Heart right ventricle (tissue), 16 donors: ENCODE measurements around the gene ADARB2. TPM values are rescaled to one million over a fixed set of nuclear protein-coding genes. Genes with fewer than 3 reads are reported as not detected.

Experiments
- ATAC-seq, 8 donors: fragments of 200-7000 bp; cut with Tn5 transposase; one replicate each; pipeline ENCODE4 v1.9.1; 2020; ENCODE audit warnings: mild to moderate bottlenecking in 8 of 8, moderate library complexity in 8 of 8, moderate number of reproducible peaks in 1 of 8
- DNase-seq, 2 donors: peaks; one replicate each; pipeline ENCODE4 v3.0.0-alpha.2; 2020
- H3K27ac ChIP-seq, 10 donors: fragments of 200-600 bp; sonication (generic) in 2 of 10; one replicate each; pipeline versions ENCODE4 v1.5.0 to v1.8.0; 2020 to 2022; ENCODE audit warnings: mild to moderate bottlenecking in 3 of 10
- H3K27me3 ChIP-seq, 7 donors: fragments of 200-600 bp; one replicate each; pipeline ENCODE4 v1.8.0; 2021 to 2022; ENCODE audit warnings: mild to moderate bottlenecking in 2 of 7
- H3K36me3 ChIP-seq, 9 donors: fragments of 200-600 bp; sonication (generic) in 1 of 9; one replicate each; pipeline versions ENCODE4 v1.5.0 to v1.8.0; 2020 to 2022; ENCODE audit warnings: mild to moderate bottlenecking in 2 of 9
- H3K4me1 ChIP-seq, 9 donors: fragments of 200-600 bp; sonication (generic) in 1 of 9; one replicate each; pipeline versions ENCODE4 v1.5.0 to v1.8.0; 2020 to 2022; ENCODE audit warnings: mild to moderate bottlenecking in 4 of 9
- H3K4me3 ChIP-seq, 10 donors: fragments of 200-600 bp; sonication (generic) in 2 of 10; one replicate each; pipeline versions ENCODE4 v1.5.0 to v1.8.0; 2020 to 2022; ENCODE audit warnings: mild to moderate bottlenecking in 7 of 10, moderate library complexity in 2 of 10
- H3K9me3 ChIP-seq, 11 donors: fragments of 200-600 bp in 10 of 11; sonication (generic) in 2 of 11; one replicate each; pipeline versions ENCODE4 v1.5.0 to v1.8.0; 2013 to 2022; ENCODE audit warnings: mild to moderate bottlenecking in 2 of 11, control low read depth in 1 of 11, moderate library complexity in 1 of 11
- CTCF ChIP-seq, 9 donors: fragments of 200-600 bp; sonication (generic) in 2 of 9; IDR thresholded peaks; one replicate each; pipeline versions ENCODE4 v1.5.0 to v1.8.0; 2021 to 2022; ENCODE audit warnings: antibody characterized with exemption in 9 of 9, mild to moderate bottlenecking in 5 of 9, moderate library complexity in 1 of 9
- WGBS, 2 donors: extraction: QIAGEN DNeasy Blood & Tissue Kit; methylation state at CpG; one replicate each; pipeline ENCODE4 v1.1.7; 2013; ENCODE audit warnings: inconsistent platforms in 1 of 2; 5-methylcytosine and 5-hydroxymethylcytosine counted together
- intact Hi-C, 10 donors: fragments of 100-400 bp; cut with DNase I; formaldehyde crosslinking; loops; one replicate each; pipeline versions ENCODE4 v1.11.1 to v1.14.2; 2022
- polyA plus RNA-seq, 2 donors: library from polyadenylated mRNA; stranded (reverse); fragments of 200-250 nt; gene quantifications; one replicate each; pipeline ENCODE4 v1.2.3, GENCODE V29; 2013
- total RNA-seq, 10 donors: library from RNA; stranded (reverse); fragmentation: NEBNext Ultra II Directional in 3 of 10; extraction: Animal tissue kit (Norgen Biotek cat#: 25700) in 3 of 10; gene quantifications; one replicate each; pipeline versions ENCODE4 v1.2.1 to v1.2.4, GENCODE V29; 2021 to 2023
- donor health status: Arrhythmogenic right ventricular cardiomyopathy.
- donor health status: ischemic (EF 13 %, LVEDD 7.1; RV severe dilation, severe dysfunction).
- donor health status: healthy with polysubstance abuse.
- donor health status: DM: no; HTN: yes; CAD: no.
- donor health status: DM: no; HTN: no; CAD: no.
- donor health status: ischemic (EF 25% LVEDD 6.9; RV normal size, moderate dysfunction).
- donor health status: ischemic (EF 25% LVEDD 5.7; RV mildly dilated, moderate dysfunction).
- donor health status: healthy.
- donor health status: DM: yes; HTN: yes; CAD: no.
- donor health status: Ischemic cardiomyopathy.
- donor health status: ischemic (EF 35%, LVEDD 5.7; RV mildly dilated, moderate dysfunction).
- donor health status: nonischemic (EF 11% LVEDD 7.7; RV severe dilation, severe dysfunction).
- donor health status: DM: yes; HTN: yes; CAD: no.
- donor health status: PGD.
- donor health status: ischemic (EF 29% LVEDD 5.4; RV normal size, mild dysfunction).
- donor health status: nonischemic (EF 23%, LVEDD 6.1; RV moderate dilation, normal function).

Gene ADARB2
- total and polyA plus RNA-seq, 12 donors: 0.08 to 0.47 (median 0.17) TPM; not detected in 2

- Histone ChIP-seq H3K4me1 (peaks cover 0 to 15% (median 9%) of the 10 kb centered on the region in 9 donors), H3K4me3 (no peak overlapping the region), H3K9me3 (no peaks in the 10 kb centered on the region), H3K27me3 (peaks cover 0 to 87% (median 76%) of the 10 kb centered on the region in 7 donors), H3K27ac (no peak overlapping the region), H3K36me3 (no peaks in the 10 kb centered on the region)
- DNase-seq: no peak
- WGBS, 2 donors: 24 to 27% methylated on average over 17 of the region's 17 CpGs
- no peak for ATAC-seq
- no peak for TF ChIP-seq CTCF (IDR thresholded peaks at IDR 0.05)
- intact Hi-C loops: no loop called here
These were observed 4.7 kb downstream of the ADARB2 start for GRCh38 chr10:1732564-1732996.

GRCh38 chr10:1731592-1731991, 5.7 kb downstream of the ADARB2 start:
- no peaks in the 10 kb centered on the region for H3K9me3 ChIP-seq
- H3K27ac ChIP-seq: no peak overlapping the region
- H3K27me3 ChIP-seq: peaks cover 0 to 83% (median 66%) of the 10 kb centered on the region in 7 donors
- intact Hi-C loops: no loop called here
- H3K36me3 ChIP-seq: no peaks in the 10 kb centered on the region
- no peak for TF ChIP-seq CTCF (IDR thresholded peaks at IDR 0.05)
- no peak overlapping the region for H3K4me3 ChIP-seq
- ATAC-seq (no peak), DNase-seq (no peak)
- H3K4me1 ChIP-seq: peaks cover 0 to 6% (median under 1%) of the 10 kb centered on the region in 9 donors
- WGBS, 2 donors: 64 to 66% methylated on average over 6 of the region's 6 CpGs

DNA sequence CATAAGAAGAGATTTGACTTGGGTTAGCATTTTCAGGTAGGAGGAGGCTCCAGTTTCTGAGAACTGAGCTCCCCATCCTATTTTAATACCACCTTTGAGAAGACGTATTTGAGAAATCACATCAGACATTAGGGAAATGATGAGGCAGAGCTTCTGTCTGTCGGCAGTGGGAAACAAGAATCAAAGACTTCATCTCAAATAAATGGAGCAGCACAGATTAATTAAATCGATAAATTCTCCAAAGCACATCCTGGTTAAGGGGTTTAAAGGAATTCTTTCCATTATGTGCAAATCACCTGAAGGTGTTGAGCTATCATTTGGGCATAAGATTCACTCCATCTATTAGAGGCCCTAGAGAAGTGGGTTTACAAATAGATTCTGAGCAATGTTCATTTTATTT, 7.6 kb downstream of the ADARB2 start:
- intact Hi-C loops: loop anchor here in 1 of 10 donors (2.0 kb wide), 1 partner anchor 19 kb away; no protein-coding TSS in a partner anchor
- H3K27me3 ChIP-seq: peaks cover 0 to 74% (median 48%) of the 10 kb centered on the region in 7 donors
- WGBS, 2 donors: 81 to 82% methylated on average over 3 of the region's 3 CpGs

DNA sequence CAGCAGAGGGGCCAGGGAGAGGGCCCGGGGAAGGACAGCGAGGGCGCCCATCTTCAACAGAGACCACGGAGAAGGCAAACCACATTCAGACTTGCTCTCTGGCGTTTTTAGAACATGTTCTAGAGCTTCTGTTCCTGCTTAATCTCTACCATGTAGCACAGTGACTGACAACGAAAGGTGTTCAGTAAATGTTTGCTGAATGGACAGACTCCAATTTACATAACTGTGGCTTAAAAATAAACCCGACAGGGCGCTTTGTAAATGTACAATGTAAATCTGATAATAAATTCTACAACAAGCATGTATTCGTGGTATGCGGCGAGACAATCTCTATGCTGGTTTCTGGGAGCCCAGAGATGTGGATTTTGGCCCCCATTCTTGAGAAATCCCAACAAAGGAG, 10.5 kb downstream of the ADARB2 start:
- DNase-seq: no peak
- H3K36me3 ChIP-seq: no peaks in the 10 kb centered on the region
- no peaks in the 10 kb centered on the region for H3K9me3 ChIP-seq
- WGBS, 2 donors: 79 to 81% methylated on average over 11 of the region's 11 CpGs
- H3K27ac ChIP-seq: no peak overlapping the region
- no peak for ATAC-seq
- no peaks in the 10 kb centered on the region for H3K4me1 ChIP-seq
- no peak overlapping the region for H3K4me3 ChIP-seq
- peaks cover 0 to 45% (median 26%) of the 10 kb centered on the region in 7 donors for H3K27me3 ChIP-seq
- intact Hi-C loops: no loop called here
- TF ChIP-seq CTCF (IDR thresholded peaks at IDR 0.05): no peak

More for the DNA sequence above, 7.6 kb downstream of the ADARB2 start:
- DNase-seq (no peak), ATAC-seq (no peak)
- H3K36me3 ChIP-seq: no peaks in the 10 kb centered on the region
- H3K4me1 ChIP-seq: no peaks in the 10 kb centered on the region
- no peaks in the 10 kb centered on the region for H3K9me3 ChIP-seq
- H3K4me3 ChIP-seq: no peak overlapping the region
- no peak for TF ChIP-seq CTCF (IDR thresholded peaks at IDR 0.05)
- H3K27ac ChIP-seq: no peak overlapping the region
